GM21717 (cell line): ENCODE results near the gene CXCL11.
"Not testable (repeated sequence)": the region's sequence is repeated elsewhere in the genome, so short reads cannot be mapped to it uniquely, and the experiment has no call there.

Source experiments
- ATAC-seq: cut with Tn5 transposase; IDR thresholded peaks from one replicate; pipeline ENCODE4 v1.9.1; 2021; ENCODE audit warnings: mild to moderate bottlenecking, moderate library complexity; ENCODE audit not compliant: unreplicated experiment

The CXCL11 gene

DNA sequence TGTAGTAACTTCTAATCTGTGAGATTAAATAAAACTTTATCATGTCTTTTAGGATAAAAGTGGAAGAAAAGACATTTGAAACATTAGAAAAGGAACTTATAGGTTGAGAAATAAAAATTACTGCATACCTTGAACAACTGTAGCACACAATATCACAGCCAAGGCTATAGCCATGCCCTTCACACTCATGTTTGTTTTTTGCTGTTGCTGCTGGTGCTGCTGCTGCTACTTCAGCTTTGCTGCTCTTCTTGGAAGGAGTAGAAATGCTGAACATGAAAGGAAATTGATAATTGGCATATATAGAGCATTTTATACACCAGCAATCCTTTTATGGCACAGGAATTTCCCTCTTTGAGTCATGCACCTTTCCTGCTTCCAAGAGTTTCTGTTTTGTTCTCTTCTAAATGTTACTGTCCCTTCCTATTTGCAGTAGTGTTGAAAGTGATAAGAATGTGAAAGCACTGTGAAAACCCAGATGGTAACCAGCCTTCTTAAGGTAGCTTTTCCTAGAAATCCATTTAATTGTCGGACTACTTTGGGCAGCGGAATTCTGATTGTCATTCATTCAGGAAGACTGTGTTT, at the start of gene CXCL11:
Gene CXCL11, minus strand, starts transcription at position 272 of the 582 bp plus-strand sequence. Its CDS starts 83 bp downstream, at position 189.
- ATAC-seq = no peak

GRCh38 chr4:76084542-76084941, 48.7 kb upstream of the CXCL11 start:
- no peak for ATAC-seq

DNA sequence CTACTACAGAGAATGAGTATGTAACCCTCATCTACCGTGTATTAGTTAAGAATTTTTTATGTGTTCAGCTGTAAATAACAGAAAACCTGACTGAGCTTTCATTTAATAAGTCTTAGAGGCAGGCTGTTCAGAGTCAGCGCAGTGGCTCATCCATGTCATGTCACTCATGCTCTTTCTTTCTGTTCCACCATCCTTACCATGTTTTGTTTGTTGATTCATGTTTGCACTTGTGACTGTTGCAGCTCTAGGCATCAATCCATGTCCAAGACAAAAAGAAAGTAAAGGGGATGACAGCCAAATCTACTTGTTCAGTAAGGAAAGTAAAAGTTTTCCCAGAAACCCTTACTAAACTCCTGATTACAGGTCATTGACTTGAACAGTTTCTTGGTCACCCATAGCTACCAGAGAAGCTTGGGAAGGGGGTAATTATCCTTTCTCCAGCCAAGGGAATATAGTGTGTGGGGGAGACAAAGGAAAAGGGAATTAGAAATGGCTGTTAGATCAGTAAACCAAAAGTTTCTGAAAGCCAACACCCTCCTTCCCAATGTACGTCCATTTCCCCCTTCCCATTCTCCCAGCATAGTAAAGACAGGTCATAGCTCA, 47.6 kb upstream of the CXCL11 start:
- ATAC-seq = no peak

GRCh38 chr4:76078033-76078613, 42.3 kb upstream of the CXCL11 start:
- no peak for ATAC-seq

GRCh38 chr4:76074993-76075600, 39.2 kb upstream of the CXCL11 start:
- ATAC-seq = no peak

- ATAC-seq = no peak
Observed at GRCh38 chr4:76074468-76074867, 38.6 kb upstream of the CXCL11 start, which contains the start of gene ART3. TSS of gene ART3 (plus strand) at chr4:76074709. CDS start at chr4:76075890, 1,181 bp downstream.

DNA sequence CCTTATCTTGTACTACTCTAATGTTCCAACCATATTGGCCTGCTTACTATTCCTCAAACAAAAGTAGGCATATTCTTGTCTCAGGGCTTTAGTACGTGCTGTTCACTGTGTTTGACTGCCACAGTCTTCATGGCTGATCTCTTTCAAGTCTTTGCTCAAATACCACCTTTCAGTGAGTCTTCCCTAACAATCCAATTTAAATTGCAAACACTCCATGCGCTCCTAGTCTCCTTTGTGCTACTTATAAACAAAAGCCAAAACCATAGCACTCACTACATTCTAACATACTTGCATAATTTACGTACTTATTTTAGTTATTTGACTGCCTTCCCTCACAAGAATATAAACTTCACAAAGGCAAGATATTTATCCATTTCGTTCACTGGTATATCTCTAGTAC, 36.9 kb upstream of the CXCL11 start:
- ATAC-seq = no peak

DNA sequence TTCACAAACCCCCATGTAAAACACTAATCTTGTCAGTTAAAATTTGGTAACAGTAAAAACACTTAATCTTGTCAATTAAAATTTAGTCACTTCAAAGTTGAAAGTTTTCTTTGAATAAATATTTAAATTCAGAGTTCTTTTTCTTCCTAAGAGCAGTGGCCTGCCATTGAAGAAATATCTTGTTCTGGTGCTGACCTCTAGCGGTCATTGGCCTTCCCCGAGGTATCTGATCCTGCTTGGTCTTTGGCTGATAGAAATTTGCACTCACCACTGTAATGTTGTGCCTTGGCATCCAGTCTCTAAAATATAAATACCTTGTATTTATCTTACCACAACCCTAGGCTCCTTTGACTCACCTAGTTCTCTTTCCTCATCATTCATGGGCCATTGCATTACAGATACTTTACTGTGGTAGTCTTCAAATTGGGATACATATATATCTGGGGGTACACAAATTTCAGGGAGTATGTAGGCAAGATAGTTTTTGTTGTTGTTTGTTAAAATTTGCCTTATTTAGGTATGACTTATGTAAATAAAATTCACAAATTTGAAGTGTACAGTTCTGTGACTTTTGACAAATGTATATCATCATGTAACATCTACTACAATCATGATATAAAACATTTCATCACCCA, 31.9 kb upstream of the CXCL11 start:
- no peak for ATAC-seq

- no peak for ATAC-seq
Observed at GRCh38 chr4:76066546-76066945, 30.7 kb upstream of the CXCL11 start.

GRCh38 chr4:76061982-76062381, 26.1 kb upstream of the CXCL11 start:
- peak; percentile 62 for ATAC-seq

- no peak for ATAC-seq
Observed at GRCh38 chr4:76061421-76061820, 25.6 kb upstream of the CXCL11 start.

- ATAC-seq = no peak
Observed at GRCh38 chr4:76060506-76060905, 24.6 kb upstream of the CXCL11 start.

- no peak for ATAC-seq
Observed at GRCh38 chr4:76059750-76060149, 23.9 kb upstream of the CXCL11 start.

DNA sequence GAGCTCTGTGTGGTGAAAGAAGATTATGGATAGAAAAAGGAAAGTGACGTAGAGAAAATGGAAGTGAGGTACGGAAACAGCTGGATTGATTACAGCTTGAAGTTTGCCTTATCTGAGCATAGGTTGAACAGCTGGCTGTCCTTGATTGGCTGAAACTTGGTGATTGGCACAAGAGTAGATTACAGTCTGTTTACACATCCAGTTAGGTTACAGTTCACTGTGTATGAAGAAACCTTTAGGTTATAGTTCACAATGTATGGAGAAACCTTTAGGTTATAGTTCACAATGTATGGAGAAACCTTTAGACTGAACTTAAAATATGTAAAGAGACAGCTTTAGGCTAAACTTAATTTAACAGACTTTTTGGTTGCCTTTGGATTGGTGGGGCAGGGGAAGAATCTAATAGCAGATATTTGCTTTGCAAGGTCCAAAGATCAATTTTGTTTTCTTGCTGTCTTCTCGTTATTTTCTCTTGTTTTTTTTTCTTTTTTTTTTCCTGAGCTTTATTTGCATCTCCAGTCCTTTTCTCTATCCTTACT, 23.1 kb upstream of the CXCL11 start:
- no peak for ATAC-seq

- peak; percentile 47 for ATAC-seq
Observed at GRCh38 chr4:76058302-76058701, 22.4 kb upstream of the CXCL11 start.

DNA sequence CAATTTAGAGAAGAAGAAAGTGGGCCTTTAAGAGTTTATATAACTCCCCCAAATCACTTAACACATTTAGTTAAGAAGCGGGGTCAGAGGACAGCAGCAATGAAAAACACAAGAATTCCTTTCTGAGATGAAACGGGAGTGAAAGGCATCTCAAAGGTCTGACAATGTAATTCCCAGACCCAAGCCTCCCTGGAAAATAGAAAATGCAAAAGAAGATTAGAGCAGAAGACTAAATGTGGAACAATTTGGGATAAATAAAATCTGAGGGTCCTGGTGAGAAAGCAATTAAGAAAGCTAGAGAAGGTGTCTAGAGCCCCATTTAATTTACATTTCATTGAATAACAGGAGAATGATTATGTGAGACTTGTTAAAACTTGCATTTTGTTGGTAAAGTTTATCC, 19.6 kb upstream of the CXCL11 start:
- no peak for ATAC-seq

DNA sequence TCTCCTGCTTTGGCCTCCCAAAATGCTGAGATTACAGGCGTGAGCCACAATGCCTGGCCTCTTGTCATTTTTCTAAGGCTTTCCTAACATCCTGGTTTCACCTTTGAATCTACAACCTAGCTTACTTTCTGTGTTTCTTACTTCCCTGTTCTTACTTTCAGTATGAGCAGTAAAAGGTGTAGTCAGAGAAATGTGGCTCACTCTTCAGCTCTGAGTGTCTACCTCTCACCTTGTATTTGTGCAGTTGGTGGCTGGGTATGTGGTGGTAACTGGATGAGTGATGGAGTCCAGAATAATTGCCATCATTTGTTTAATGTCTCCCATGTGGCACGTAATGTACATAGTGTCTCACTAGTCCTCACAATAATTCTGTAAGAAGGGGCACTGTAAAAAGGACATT, 19.1 kb upstream of the CXCL11 start:
- ATAC-seq = peak; percentile 97

DNA sequence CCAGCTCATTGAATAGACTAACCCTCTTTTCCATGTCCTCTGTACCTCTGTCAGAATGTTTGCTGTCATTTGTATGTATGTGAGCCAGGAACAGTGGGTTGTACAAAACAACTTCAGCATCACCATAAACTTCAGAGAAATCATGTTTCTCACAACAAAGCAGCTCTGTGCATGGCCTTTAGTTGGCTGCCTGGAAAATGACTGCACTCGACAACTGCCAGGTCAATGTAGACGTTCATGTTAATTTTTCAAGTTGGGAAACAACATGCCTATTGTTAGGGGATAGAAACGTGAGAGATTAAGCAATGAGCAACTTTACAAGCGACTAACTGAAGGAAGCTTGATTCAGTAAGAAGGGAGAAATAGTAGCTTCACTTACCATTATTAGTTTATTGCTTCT, 17.9 kb upstream of the CXCL11 start:
- no peak for ATAC-seq

DNA sequence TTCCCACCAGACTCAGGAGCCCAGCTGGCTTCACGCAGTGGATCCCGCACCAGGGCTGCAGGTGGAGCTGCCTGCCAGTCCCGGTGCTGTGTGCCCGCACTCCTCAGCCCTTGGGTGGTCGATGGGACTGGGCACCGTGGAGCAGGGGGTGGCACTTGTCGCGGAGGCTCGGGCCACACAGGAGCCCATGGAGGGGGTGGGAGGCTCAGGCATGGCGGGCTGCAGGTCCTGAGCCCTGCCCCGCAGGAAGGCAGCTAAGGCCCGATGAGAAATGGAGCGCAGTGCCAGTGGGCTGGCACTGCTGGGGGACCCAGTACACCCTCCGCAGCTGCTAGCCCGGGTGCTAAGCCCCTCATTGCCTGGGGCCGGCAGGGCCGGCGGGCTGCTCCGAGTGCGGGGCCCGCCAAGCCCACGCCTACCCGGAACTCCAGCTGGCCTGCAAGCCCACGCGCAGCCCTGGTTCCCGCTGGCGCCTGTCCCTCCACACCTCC, 14.7 kb upstream of the CXCL11 start:
- ATAC-seq = not testable (repeated sequence)

DNA sequence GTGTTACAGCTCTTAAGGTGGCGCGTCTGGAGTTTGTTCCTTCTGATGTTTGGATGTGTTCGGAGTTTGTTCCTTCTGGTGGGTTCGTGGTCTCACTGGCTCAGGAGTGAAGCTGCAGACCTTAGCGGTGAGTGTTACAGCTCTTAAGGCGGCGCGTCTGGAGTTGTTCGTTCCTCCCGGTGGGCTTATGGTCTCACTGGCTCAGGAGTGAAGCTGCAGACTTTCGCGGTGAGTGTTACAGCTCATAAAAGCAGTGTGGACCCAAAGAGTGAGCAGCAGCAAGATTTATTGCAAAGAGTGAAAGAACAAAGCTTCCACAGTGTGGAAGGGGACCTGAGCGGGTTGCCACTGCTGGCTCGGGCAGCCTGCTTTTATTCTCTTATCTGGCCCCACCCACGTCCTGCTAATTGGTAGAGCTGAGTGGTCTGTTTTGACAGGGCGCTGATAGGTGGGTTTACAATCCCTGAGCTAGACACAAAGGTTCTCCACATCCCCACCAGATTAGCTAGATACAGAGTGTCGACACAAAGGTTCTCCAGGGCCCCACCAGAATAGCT, 14.1 kb upstream of the CXCL11 start:
- not testable (repeated sequence) for ATAC-seq

DNA sequence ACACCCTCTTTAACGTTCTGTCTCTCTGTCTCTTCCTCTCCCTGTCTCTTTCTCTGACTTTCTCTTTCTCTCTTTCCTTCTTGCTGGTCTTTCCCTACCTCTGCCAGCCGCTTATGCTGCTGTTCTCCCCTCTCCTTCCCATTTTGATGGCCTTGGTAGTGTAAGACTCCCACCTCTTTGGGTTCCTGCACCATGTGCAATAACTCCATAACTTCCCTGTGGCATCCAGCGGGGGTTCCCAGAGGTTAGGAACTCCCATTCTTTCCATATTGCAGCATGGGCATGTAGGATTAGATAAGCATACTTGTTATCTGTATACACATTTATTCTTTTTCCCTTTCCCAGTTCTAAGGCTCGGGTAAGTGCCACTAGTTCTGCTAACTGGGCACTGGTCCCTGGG, 8.8 kb upstream of the CXCL11 start:
- ATAC-seq = not testable (repeated sequence)
